Ramos (cell line): Measurements from ENCODE around the gene ATR.
"Not testable (repeated sequence)": the region's sequence is repeated elsewhere in the genome, so short reads cannot be mapped to it uniquely, and the experiment has no call there.

ENCODE experiments used
- in situ Hi-C: fragments of 300-500 bp; cut with MboI; formaldehyde crosslinking; loops from one replicate; pipeline ENCODE4 v1.14.3; 2022; ENCODE audit warnings: low sequenced_read_pairs; ENCODE audit not compliant: unreplicated experiment

The ATR gene

GRCh38 chr3:142595581-142595950 lies 17.0 kb upstream of the ATR start:
- in situ Hi-C loops: no loop called here

- in situ Hi-C loops: no loop called here
These were observed 16.6 kb upstream of the ATR start for GRCh38 chr3:142595141-142595540.

- in situ Hi-C loops: not testable (repeated sequence)
These were observed 13.7 kb upstream of the ATR start for GRCh38 chr3:142592268-142592667.

GRCh38 chr3:142588703-142589102 lies 10.2 kb upstream of the ATR start:
- in situ Hi-C loops: loop anchor here (5.0 kb wide), 1 partner anchor 404 kb away; no protein-coding TSS in a partner anchor

- in situ Hi-C loops: loop anchor here (5.0 kb wide), 1 partner anchor 405 kb away; no protein-coding TSS in a partner anchor
These were observed 8.4 kb upstream of the ATR start for GRCh38 chr3:142586803-142587406.

GRCh38 chr3:142581070-142581469 lies 2.5 kb upstream of the ATR start:
- in situ Hi-C loops: not testable (repeated sequence)

- in situ Hi-C loops: no loop called here
These were observed 1.5 kb upstream of the ATR start for GRCh38 chr3:142580061-142580423.

GRCh38 chr3:142577696-142578328 lies 721 bp downstream of the ATR start:
- in situ Hi-C loops: no loop called here

- in situ Hi-C loops: no loop called here
These were observed 1.7 kb downstream of the ATR start for GRCh38 chr3:142576792-142577191.

- in situ Hi-C loops: no loop called here
These were observed 3.9 kb downstream of the ATR start for GRCh38 chr3:142574665-142575064.

GRCh38 chr3:142574223-142574622 lies 4.3 kb downstream of the ATR start:
- in situ Hi-C loops: not testable (repeated sequence)

GRCh38 chr3:142569422-142569821 lies 9.1 kb downstream of the ATR start:
- in situ Hi-C loops: not testable (repeated sequence)

- in situ Hi-C loops: no loop called here
These were observed 10.0 kb downstream of the ATR start for GRCh38 chr3:142568393-142569017.

- in situ Hi-C loops: no loop called here
These were observed 12.4 kb downstream of the ATR start for GRCh38 chr3:142566096-142566495.

- in situ Hi-C loops: no loop called here
These were observed 15.0 kb downstream of the ATR start for GRCh38 chr3:142563496-142563997.

- in situ Hi-C loops: no loop called here
These were observed 18.4 kb downstream of the ATR start for GRCh38 chr3:142560118-142560517.

GRCh38 chr3:142553741-142554140 lies 24.8 kb downstream of the ATR start:
- in situ Hi-C loops: no loop called here

GRCh38 chr3:142552579-142552978 lies 26.0 kb downstream of the ATR start:
- in situ Hi-C loops: not testable (repeated sequence)

GRCh38 chr3:142549986-142550385 lies 28.5 kb downstream of the ATR start:
- in situ Hi-C loops: no loop called here

GRCh38 chr3:142543307-142543706 lies 35.2 kb downstream of the ATR start:
- in situ Hi-C loops: no loop called here

- in situ Hi-C loops: no loop called here
These were observed 36.5 kb downstream of the ATR start for GRCh38 chr3:142542054-142542453.

- in situ Hi-C loops: no loop called here
These were observed 42.0 kb downstream of the ATR start for GRCh38 chr3:142536519-142536918.
